Measurements from ENCODE around the gene PRIM2.
"Not testable (repeated sequence)": the region's sequence is repeated elsewhere in the genome, so short reads cannot be mapped to it uniquely, and the experiment has no call there.

The PRIM2 gene

GRCh38 chr6:57435475-57436160 is 118.2 kb downstream of the PRIM2 start:
- Mint-ChIP-seq H3K27ac (no peak overlapping the region), H3K4me3 (no peak overlapping the region), H3K27me3 (no peaks in the 10 kb centered on the region), H3K4me1 (ENCODE audit: low read depth) (peaks cover 24% of the 10 kb centered on the region), H3K9me3 (no peaks in the 10 kb centered on the region), H3K36me3 (ENCODE audit: low read depth) (peaks cover 18% of the 10 kb centered on the region)
- DNase-seq: no peak

GRCh38 chr6:57440735-57441134 is 123.3 kb downstream of the PRIM2 start:
- H3K4me1 Mint-ChIP-seq (ENCODE audit: low read depth); H3K9me3 Mint-ChIP-seq; DNase-seq; H3K4me3 Mint-ChIP-seq; H3K27me3 Mint-ChIP-seq; H3K27ac Mint-ChIP-seq: not testable (repeated sequence)
- peaks cover 15% of the 10 kb centered on the region for H3K36me3 Mint-ChIP-seq (ENCODE audit: low read depth)

- peaks cover 12% of the 10 kb centered on the region for H3K36me3 Mint-ChIP-seq (ENCODE audit: low read depth)
- not testable (repeated sequence) for H3K27ac Mint-ChIP-seq; DNase-seq; H3K4me3 Mint-ChIP-seq; H3K9me3 Mint-ChIP-seq; H3K27me3 Mint-ChIP-seq; H3K4me1 Mint-ChIP-seq (ENCODE audit: low read depth)
These were observed 124.7 kb downstream of the PRIM2 start for GRCh38 chr6:57442133-57442532.

GRCh38 chr6:57443181-57443580 is 125.8 kb downstream of the PRIM2 start:
- DNase-seq; H3K27ac Mint-ChIP-seq; H3K4me3 Mint-ChIP-seq; H3K4me1 Mint-ChIP-seq (ENCODE audit: low read depth); H3K27me3 Mint-ChIP-seq; H3K9me3 Mint-ChIP-seq: not testable (repeated sequence)
- peaks cover 12% of the 10 kb centered on the region for H3K36me3 Mint-ChIP-seq (ENCODE audit: low read depth)

GRCh38 chr6:57444787-57445186 is 127.4 kb downstream of the PRIM2 start:
- not testable (repeated sequence) for H3K9me3 Mint-ChIP-seq; H3K4me1 Mint-ChIP-seq (ENCODE audit: low read depth); DNase-seq; H3K27ac Mint-ChIP-seq; H3K27me3 Mint-ChIP-seq; H3K4me3 Mint-ChIP-seq
- H3K36me3 Mint-ChIP-seq (ENCODE audit: low read depth): peaks cover 12% of the 10 kb centered on the region

- H3K27me3 Mint-ChIP-seq; H3K27ac Mint-ChIP-seq; H3K4me3 Mint-ChIP-seq; H3K9me3 Mint-ChIP-seq; DNase-seq; H3K4me1 Mint-ChIP-seq (ENCODE audit: low read depth): not testable (repeated sequence)
- H3K36me3 Mint-ChIP-seq (ENCODE audit: low read depth): peaks cover 12% of the 10 kb centered on the region
These were observed 127.9 kb downstream of the PRIM2 start for GRCh38 chr6:57445379-57445778.

- H3K9me3 Mint-ChIP-seq; DNase-seq; H3K27ac Mint-ChIP-seq; H3K27me3 Mint-ChIP-seq; H3K4me3 Mint-ChIP-seq; H3K4me1 Mint-ChIP-seq (ENCODE audit: low read depth): not testable (repeated sequence)
- H3K36me3 Mint-ChIP-seq (ENCODE audit: low read depth): peaks cover 14% of the 10 kb centered on the region
These were observed 128.5 kb downstream of the PRIM2 start for GRCh38 chr6:57445790-57446468.

- not testable (repeated sequence) for H3K27ac Mint-ChIP-seq; H3K4me1 Mint-ChIP-seq (ENCODE audit: low read depth); H3K9me3 Mint-ChIP-seq; H3K27me3 Mint-ChIP-seq; DNase-seq; H3K4me3 Mint-ChIP-seq
- peaks cover 19% of the 10 kb centered on the region for H3K36me3 Mint-ChIP-seq (ENCODE audit: low read depth)
These were observed 132.2 kb downstream of the PRIM2 start for GRCh38 chr6:57449496-57450066.

- H3K27ac Mint-ChIP-seq; H3K4me1 Mint-ChIP-seq (ENCODE audit: low read depth): not testable (repeated sequence)
- peaks cover 30% of the 10 kb centered on the region for H3K36me3 Mint-ChIP-seq (ENCODE audit: low read depth)
These were observed 142.4 kb downstream of the PRIM2 start for GRCh38 chr6:57459781-57460180.

GRCh38 chr6:57461022-57461421 is 143.6 kb downstream of the PRIM2 start:
- not testable (repeated sequence) for H3K27ac Mint-ChIP-seq; H3K9me3 Mint-ChIP-seq; DNase-seq; H3K4me3 Mint-ChIP-seq; H3K4me1 Mint-ChIP-seq (ENCODE audit: low read depth); H3K27me3 Mint-ChIP-seq
- H3K36me3 Mint-ChIP-seq (ENCODE audit: low read depth): peaks cover 33% of the 10 kb centered on the region

More at GRCh38 chr6:57459781-57460180, 142.4 kb downstream of the PRIM2 start:
- H3K9me3 Mint-ChIP-seq, H3K27me3 Mint-ChIP-seq, DNase-seq, H3K4me3 Mint-ChIP-seq: not testable (repeated sequence)

GRCh38 chr6:57463809-57464208 is 146.4 kb downstream of the PRIM2 start:
- H3K27ac Mint-ChIP-seq; H3K9me3 Mint-ChIP-seq; H3K4me3 Mint-ChIP-seq; DNase-seq; H3K27me3 Mint-ChIP-seq; H3K4me1 Mint-ChIP-seq (ENCODE audit: low read depth): not testable (repeated sequence)
- peaks cover 32% of the 10 kb centered on the region for H3K36me3 Mint-ChIP-seq (ENCODE audit: low read depth)

GRCh38 chr6:57465968-57466367 is 148.5 kb downstream of the PRIM2 start:
- not testable (repeated sequence) for H3K4me1 Mint-ChIP-seq (ENCODE audit: low read depth); DNase-seq; H3K27me3 Mint-ChIP-seq; H3K4me3 Mint-ChIP-seq; H3K9me3 Mint-ChIP-seq; H3K27ac Mint-ChIP-seq
- peaks cover 29% of the 10 kb centered on the region for H3K36me3 Mint-ChIP-seq (ENCODE audit: low read depth)

- Mint-ChIP-seq H3K36me3 (ENCODE audit: low read depth) (peaks cover 17% of the 10 kb centered on the region), H3K27me3 (no peaks in the 10 kb centered on the region), H3K27ac (no peak overlapping the region), H3K9me3 (no peaks in the 10 kb centered on the region), H3K4me1 (ENCODE audit: low read depth) (no peaks in the 10 kb centered on the region), H3K4me3 (no peak overlapping the region)
- no peak for DNase-seq
These were observed 151.6 kb downstream of the PRIM2 start for GRCh38 chr6:57469072-57469471.

- not testable (repeated sequence) for H3K4me3 Mint-ChIP-seq; H3K27ac Mint-ChIP-seq; DNase-seq; H3K4me1 Mint-ChIP-seq (ENCODE audit: low read depth); H3K9me3 Mint-ChIP-seq; H3K36me3 Mint-ChIP-seq (ENCODE audit: low read depth); H3K27me3 Mint-ChIP-seq
These were observed 152.7 kb downstream of the PRIM2 start for GRCh38 chr6:57470148-57470547.

GRCh38 chr6:57471314-57471864 is 154.0 kb downstream of the PRIM2 start:
- not testable (repeated sequence) for H3K9me3 Mint-ChIP-seq; H3K27me3 Mint-ChIP-seq; DNase-seq; H3K36me3 Mint-ChIP-seq (ENCODE audit: low read depth); H3K4me1 Mint-ChIP-seq (ENCODE audit: low read depth); H3K27ac Mint-ChIP-seq; H3K4me3 Mint-ChIP-seq

All from activated T-cell treated with anti-CD3 and anti-CD28 coated beads, Interleukin-2, amount 50 U/mL, for 24 hours (primary cell).